HepG2 (cell line): ENCODE data around the gene HYAL1. TPM values are rescaled to one million over a fixed set of nuclear protein-coding genes. Genes with fewer than 3 reads are reported as not detected.

Source experiments
- FOSL2 ChIP-seq: sonication (generic); formaldehyde crosslinking; IDR thresholded peaks from 2 replicates; pipeline ENCODE4 v1.4.0; 2020; ENCODE audit warnings: missing genetic modification reagents
- HNRNPK ChIP-seq: fragments of 200-400 bp; formaldehyde crosslinking; IDR thresholded peaks from 2 replicates; pipeline ENCODE4 v1.6.1; 2018; ENCODE audit warnings: low read length, low read depth, moderate library complexity, mild to moderate bottlenecking; ENCODE audit not compliant: poor library complexity, severe bottlenecking
- SCMH1 ChIP-seq: sonication (generic); formaldehyde crosslinking; IDR thresholded peaks from 2 replicates; pipeline ENCODE4 v1.9.0; 2021; ENCODE audit warnings: missing genetic modification reagents, mild to moderate bottlenecking, borderline replicate concordance
- TOE1 ChIP-seq: sonication (generic); formaldehyde crosslinking; IDR thresholded peaks from 2 replicates; pipeline ENCODE4 v1.4.0; 2020; ENCODE audit warnings: mild to moderate bottlenecking, missing genetic modification reagents
- YY1 ChIP-seq: IDR thresholded peaks from 2 replicates; pipeline ENCODE4 v1.6.1; 2011; ENCODE audit warnings: low read length, low read depth, moderate library complexity, mild to moderate bottlenecking; ENCODE audit not compliant: insufficient read depth, insufficient replicate concordance
- ZNF138 ChIP-seq: sonication (generic); formaldehyde crosslinking; IDR thresholded peaks from 2 replicates; pipeline ENCODE4 v1.5.0; 2020; ENCODE audit warnings: mild to moderate bottlenecking, low read depth, missing genetic modification reagents
- ZSCAN30 ChIP-seq: sonication (generic); formaldehyde crosslinking; IDR thresholded peaks from 2 replicates; pipeline ENCODE4 v1.5.0; 2020; ENCODE audit warnings: mild to moderate bottlenecking, missing genetic modification reagents
- polyA plus RNA-seq, 8 experiments: library from polyadenylated mRNA; depleted of rRNA in 3 of 8; stranded (reverse) in 7 of 8; unstranded in 1 of 8; fragments of >200 nt; fragmentation: Illumina TruSeq in 4 of 8; extraction: Trizol in 4 of 8; gene quantifications; 2 replicates each; pipeline versions ENCODE4 v1.2.1 to v1.2.3, GENCODE V29; 2011 to 2016; ENCODE audit warnings: low read depth in 4 of 8, missing spikeins in 1 of 8, mixed read lengths in 1 of 8; ENCODE audit not compliant: insufficient read depth in 1 of 8
- total RNA-seq, 5 experiments: library from RNA; depleted of rRNA; stranded (reverse); fragments of >200 nt; fragmentation: Illumina TruSeq; extraction: Trizol; gene quantifications; 2 replicates each; pipeline ENCODE4 v1.2.3, GENCODE V29; 2016; ENCODE audit warnings: low read depth in 1 of 5
- TF ChIP-seq, protein P1 (sequence below), 2 experiments: sonication (generic) in 1 of 2; formaldehyde crosslinking in 1 of 2; IDR thresholded peaks; 2 replicates each; pipeline versions ENCODE4 v1.5.1 to v1.6.1; 2011 to 2020; ENCODE audit warnings: borderline replicate concordance in 1 of 2, low read depth in 1 of 2, low read length in 1 of 2, mild to moderate bottlenecking in 1 of 2, missing genetic modification reagents in 1 of 2, moderate library complexity in 1 of 2
- TF ChIP-seq, protein P2 (sequence below): sonication (generic); formaldehyde crosslinking; conservative IDR thresholded peaks from 2 replicates; pipeline ENCODE4 v1.4.0; 2020; ENCODE audit warnings: missing genetic modification reagents
- TF ChIP-seq, protein P3 (sequence below): sonication (generic); formaldehyde crosslinking; IDR thresholded peaks from 2 replicates; pipeline ENCODE4 v1.5.1; 2020; ENCODE audit warnings: mild to moderate bottlenecking, moderate library complexity, missing genetic modification reagents
- TF ChIP-seq, protein P4 (sequence below): IDR thresholded peaks from 2 replicates; pipeline ENCODE4 v1.6.1; 2016; ENCODE audit warnings: mild to moderate bottlenecking
- TF ChIP-seq, protein P5 (sequence below): sonication (generic); formaldehyde crosslinking; IDR thresholded peaks from 2 replicates; pipeline ENCODE4 v1.4.0; 2020; ENCODE audit warnings: low read depth, missing genetic modification reagents

The HYAL1 gene
- total and polyA plus RNA-seq, 2 of the 13 experiments (the other 11 are each of a cell fraction or from before 2014, with no cell fraction given), result 76.5 to 193 TPM

DNA sequence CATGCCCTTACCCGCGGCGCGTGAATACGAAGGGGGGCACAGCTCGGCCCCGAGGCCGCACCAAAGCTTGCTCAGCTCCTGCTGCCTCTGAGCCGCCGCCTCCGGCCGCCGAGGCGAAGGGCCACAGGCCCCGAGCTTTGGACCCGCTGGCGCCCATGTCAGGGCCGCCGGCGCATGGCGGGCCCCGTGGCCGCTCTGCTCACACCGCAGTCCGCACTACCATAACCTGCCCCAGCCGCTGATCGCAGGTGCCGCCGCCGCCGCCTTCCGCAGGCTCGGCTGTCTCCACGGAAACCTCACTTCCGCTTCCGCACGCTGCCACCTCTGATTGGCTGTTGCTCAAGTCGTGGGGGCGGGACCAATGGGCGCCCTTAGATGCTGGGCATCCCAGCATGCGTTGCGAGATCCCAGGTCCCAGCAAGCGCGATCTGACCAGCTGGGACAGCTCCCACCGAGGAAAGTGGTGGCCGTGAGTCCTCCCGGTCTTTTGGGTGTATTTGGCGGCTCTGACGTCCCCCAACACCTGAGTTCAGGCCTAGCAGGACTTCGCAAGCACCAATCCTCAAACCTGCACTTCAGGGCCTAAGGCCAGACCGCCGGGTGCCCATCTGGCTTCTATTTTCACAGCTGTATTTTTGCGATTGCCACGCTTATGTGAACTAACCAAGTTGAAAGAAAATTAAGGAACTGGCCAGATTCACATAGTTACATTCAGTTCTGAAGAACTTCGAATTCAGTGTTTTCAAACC is 24.7 kb upstream of the HYAL1 start, which contains the start of gene TUSC2 (continued):
- peak; percentile 23 for TF ChIP-seq HNRNPK
- no peak for TF ChIP-seq ZNF138
- TF ChIP-seq TOE1 (CRISPR knock-in tag), result no peak
- TF ChIP-seq ZSCAN30 (CRISPR knock-in tag), result no peak
- no peak for TF ChIP-seq SCMH1
- TF ChIP-seq FOSL2 (CRISPR knock-in tag), result peak; percentile 31; the same call in 1 of the 2 replicates
- TF ChIP-seq, protein P1, sequence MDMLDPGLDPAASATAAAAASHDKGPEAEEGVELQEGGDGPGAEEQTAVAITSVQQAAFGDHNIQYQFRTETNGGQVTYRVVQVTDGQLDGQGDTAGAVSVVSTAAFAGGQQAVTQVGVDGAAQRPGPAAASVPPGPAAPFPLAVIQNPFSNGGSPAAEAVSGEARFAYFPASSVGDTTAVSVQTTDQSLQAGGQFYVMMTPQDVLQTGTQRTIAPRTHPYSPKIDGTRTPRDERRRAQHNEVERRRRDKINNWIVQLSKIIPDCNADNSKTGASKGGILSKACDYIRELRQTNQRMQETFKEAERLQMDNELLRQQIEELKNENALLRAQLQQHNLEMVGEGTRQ (IDR thresholded peaks at IDR 0.05; ENCODE audit: low read depth, low read length), result no peak
- TF ChIP-seq, protein P1 (CRISPR knock-in tag; IDR thresholded peaks at IDR 0.05; ENCODE audit: borderline replicate concordance), result no peak
- TF ChIP-seq, protein P2, sequence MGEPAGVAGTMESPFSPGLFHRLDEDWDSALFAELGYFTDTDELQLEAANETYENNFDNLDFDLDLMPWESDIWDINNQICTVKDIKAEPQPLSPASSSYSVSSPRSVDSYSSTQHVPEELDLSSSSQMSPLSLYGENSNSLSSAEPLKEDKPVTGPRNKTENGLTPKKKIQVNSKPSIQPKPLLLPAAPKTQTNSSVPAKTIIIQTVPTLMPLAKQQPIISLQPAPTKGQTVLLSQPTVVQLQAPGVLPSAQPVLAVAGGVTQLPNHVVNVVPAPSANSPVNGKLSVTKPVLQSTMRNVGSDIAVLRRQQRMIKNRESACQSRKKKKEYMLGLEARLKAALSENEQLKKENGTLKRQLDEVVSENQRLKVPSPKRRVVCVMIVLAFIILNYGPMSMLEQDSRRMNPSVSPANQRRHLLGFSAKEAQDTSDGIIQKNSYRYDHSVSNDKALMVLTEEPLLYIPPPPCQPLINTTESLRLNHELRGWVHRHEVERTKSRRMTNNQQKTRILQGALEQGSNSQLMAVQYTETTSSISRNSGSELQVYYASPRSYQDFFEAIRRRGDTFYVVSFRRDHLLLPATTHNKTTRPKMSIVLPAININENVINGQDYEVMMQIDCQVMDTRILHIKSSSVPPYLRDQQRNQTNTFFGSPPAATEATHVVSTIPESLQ, result no peak
- TF ChIP-seq, protein P3, sequence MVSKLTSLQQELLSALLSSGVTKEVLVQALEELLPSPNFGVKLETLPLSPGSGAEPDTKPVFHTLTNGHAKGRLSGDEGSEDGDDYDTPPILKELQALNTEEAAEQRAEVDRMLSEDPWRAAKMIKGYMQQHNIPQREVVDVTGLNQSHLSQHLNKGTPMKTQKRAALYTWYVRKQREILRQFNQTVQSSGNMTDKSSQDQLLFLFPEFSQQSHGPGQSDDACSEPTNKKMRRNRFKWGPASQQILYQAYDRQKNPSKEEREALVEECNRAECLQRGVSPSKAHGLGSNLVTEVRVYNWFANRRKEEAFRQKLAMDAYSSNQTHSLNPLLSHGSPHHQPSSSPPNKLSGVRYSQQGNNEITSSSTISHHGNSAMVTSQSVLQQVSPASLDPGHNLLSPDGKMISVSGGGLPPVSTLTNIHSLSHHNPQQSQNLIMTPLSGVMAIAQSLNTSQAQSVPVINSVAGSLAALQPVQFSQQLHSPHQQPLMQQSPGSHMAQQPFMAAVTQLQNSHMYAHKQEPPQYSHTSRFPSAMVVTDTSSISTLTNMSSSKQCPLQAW (CRISPR knock-in tag), result 0 out of 2 replicates have a peak, but pooled peaks have one; percentile 22
- TF ChIP-seq, protein P4, sequence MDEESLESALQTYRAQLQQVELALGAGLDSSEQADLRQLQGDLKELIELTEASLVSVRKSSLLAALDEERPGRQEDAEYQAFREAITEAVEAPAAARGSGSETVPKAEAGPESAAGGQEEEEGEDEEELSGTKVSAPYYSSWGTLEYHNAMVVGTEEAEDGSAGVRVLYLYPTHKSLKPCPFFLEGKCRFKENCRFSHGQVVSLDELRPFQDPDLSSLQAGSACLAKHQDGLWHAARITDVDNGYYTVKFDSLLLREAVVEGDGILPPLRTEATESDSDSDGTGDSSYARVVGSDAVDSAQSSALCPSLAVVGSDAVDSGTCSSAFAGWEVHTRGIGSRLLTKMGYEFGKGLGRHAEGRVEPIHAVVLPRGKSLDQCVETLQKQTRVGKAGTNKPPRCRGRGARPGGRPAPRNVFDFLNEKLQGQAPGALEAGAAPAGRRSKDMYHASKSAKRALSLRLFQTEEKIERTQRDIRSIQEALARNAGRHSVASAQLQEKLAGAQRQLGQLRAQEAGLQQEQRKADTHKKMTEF, result peak; percentile 80; the same call in 1 of the 2 replicates
- TF ChIP-seq, protein P5, sequence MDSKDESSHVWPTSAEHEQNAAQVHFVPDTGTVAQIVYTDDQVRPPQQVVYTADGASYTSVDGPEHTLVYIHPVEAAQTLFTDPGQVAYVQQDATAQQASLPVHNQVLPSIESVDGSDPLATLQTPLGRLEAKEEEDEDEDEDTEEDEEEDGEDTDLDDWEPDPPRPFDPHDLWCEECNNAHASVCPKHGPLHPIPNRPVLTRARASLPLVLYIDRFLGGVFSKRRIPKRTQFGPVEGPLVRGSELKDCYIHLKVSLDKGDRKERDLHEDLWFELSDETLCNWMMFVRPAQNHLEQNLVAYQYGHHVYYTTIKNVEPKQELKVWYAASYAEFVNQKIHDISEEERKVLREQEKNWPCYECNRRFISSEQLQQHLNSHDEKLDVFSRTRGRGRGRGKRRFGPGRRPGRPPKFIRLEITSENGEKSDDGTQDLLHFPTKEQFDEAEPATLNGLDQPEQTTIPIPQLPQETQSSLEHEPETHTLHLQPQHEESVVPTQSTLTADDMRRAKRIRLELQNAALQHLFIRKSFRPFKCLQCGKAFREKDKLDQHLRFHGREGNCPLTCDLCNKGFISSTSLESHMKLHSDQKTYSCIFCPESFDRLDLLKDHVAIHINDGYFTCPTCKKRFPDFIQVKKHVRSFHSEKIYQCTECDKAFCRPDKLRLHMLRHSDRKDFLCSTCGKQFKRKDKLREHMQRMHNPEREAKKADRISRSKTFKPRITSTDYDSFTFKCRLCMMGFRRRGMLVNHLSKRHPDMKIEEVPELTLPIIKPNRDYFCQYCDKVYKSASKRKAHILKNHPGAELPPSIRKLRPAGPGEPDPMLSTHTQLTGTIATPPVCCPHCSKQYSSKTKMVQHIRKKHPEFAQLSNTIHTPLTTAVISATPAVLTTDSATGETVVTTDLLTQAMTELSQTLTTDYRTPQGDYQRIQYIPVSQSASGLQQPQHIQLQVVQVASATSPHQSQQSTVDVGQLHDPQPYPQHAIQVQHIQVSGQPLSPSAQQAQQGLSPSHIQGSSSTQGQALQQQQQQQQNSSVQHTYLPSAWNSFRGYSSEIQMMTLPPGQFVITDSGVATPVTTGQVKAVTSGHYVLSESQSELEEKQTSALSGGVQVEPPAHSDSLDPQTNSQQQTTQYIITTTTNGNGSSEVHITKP, result no peak
- TF ChIP-seq YY1, result peak; percentile 61
